ENCODE measurements around the gene CNOT9.

Gene CNOT9

DNA sequence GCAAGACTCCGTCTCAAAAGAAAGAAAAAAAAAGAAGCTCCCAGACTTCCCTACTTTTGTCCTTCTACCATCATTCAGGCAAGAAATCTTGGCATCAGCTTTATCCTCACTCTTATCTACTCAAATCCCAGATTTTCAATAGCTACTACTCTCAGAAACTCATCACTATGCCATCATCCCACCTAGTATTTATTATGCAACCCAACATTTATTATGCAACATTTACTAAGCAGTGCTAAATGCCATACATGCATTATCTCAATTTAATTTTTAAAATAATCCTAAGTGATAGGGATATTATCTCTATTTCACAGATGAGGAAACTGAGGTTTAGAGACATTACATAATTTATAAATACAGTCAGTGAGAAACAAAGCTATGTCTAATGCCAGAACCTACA is 4.6 kb upstream of the CNOT9 start:
- Histone ChIP-seq H3K79me2 (ENCODE audit: insufficient read depth, low read length) (peaks cover 73% of the 10 kb centered on the region), H3K36me3 (ENCODE audit: insufficient read depth, low read length) (peaks cover 3% of the 10 kb centered on the region; the same call in 1 of the 2 replicates), H4K20me1 (ENCODE audit: insufficient read depth, low read length, poor library complexity, severe bottlenecking) (peaks cover 66% of the 10 kb centered on the region), H2AFZ (ENCODE audit: low read length) (no peak overlapping the region), H3K4me3 (ENCODE audit: low read length, poor library complexity, severe bottlenecking) (peak overlapping the region; percentile 46), H3K9me3 (ENCODE audit: insufficient read depth, low read depth, low read length) (no peaks in the 10 kb centered on the region), H3K9me2 (replicated peaks; ENCODE audit: low read depth, low read length) (no peaks in the 10 kb centered on the region), H3K4me1 (ENCODE audit: insufficient read depth, low read length, poor library complexity, severe bottlenecking) (peaks cover 57% of the 10 kb centered on the region), H3K27me3 (ENCODE audit: insufficient read depth, low read length, poor library complexity, severe bottlenecking) (no peaks in the 10 kb centered on the region), H3K4me2 (ENCODE audit: low read depth, low read length, poor library complexity, severe bottlenecking) (peak overlapping the region; percentile 95), H3F3A (ENCODE audit: low read depth) (no peaks in the 10 kb centered on the region), H3K9ac (ENCODE audit: low read depth, low read length, poor library complexity, severe bottlenecking) (peak overlapping the region; percentile 50)
- TF ChIP-seq, protein P1, sequence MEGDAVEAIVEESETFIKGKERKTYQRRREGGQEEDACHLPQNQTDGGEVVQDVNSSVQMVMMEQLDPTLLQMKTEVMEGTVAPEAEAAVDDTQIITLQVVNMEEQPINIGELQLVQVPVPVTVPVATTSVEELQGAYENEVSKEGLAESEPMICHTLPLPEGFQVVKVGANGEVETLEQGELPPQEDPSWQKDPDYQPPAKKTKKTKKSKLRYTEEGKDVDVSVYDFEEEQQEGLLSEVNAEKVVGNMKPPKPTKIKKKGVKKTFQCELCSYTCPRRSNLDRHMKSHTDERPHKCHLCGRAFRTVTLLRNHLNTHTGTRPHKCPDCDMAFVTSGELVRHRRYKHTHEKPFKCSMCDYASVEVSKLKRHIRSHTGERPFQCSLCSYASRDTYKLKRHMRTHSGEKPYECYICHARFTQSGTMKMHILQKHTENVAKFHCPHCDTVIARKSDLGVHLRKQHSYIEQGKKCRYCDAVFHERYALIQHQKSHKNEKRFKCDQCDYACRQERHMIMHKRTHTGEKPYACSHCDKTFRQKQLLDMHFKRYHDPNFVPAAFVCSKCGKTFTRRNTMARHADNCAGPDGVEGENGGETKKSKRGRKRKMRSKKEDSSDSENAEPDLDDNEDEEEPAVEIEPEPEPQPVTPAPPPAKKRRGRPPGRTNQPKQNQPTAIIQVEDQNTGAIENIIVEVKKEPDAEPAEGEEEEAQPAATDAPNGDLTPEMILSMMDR (conservative IDR thresholded peaks at IDR 0.05; ENCODE audit: low read length) = no peak
- no peak for TF ChIP-seq EZH2phosphoT487 (IDR thresholded peaks at IDR 0.05; ENCODE audit: borderline replicate concordance)

DNA sequence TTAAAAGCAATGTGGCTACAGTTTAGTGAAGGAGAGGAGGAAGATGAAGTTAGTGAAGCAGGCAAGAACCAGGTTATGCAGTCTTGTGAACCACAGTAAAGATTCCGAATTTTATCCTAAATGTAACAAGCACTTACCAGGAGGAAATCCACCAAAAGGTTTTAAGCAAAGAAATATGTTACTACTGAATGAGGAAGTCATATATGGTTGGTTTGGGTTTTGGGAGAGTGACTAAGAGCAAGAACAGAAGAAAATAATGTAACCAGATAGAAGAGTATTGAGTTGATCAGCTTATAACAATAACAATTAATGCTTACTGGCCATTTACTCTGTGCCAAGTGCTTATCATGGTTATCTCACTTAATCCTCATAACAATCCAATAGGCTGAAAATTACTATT is 2.3 kb upstream of the CNOT9 start:
- Histone ChIP-seq H3K4me1 (ENCODE audit: insufficient read depth, low read length, poor library complexity, severe bottlenecking) (peaks cover 69% of the 10 kb centered on the region), H3K9me3 (ENCODE audit: insufficient read depth, low read depth, low read length) (no peaks in the 10 kb centered on the region), H3K27me3 (ENCODE audit: insufficient read depth, low read length, poor library complexity, severe bottlenecking) (no peaks in the 10 kb centered on the region), H4K20me1 (ENCODE audit: insufficient read depth, low read length, poor library complexity, severe bottlenecking) (peaks cover 81% of the 10 kb centered on the region), H2AFZ (ENCODE audit: low read length) (no peak overlapping the region), H3K79me2 (ENCODE audit: insufficient read depth, low read length) (peaks cover 93% of the 10 kb centered on the region), H3F3A (ENCODE audit: low read depth) (no peaks in the 10 kb centered on the region), H3K36me3 (ENCODE audit: insufficient read depth, low read length) (no peaks in the 10 kb centered on the region), H3K4me3 (ENCODE audit: low read length, poor library complexity, severe bottlenecking) (peak overlapping the region; percentile 85), H3K9ac (ENCODE audit: low read depth, low read length, poor library complexity, severe bottlenecking) (peak overlapping the region; percentile 97), H3K4me2 (ENCODE audit: low read depth, low read length, poor library complexity, severe bottlenecking) (peak overlapping the region; percentile 95), H3K9me2 (replicated peaks; ENCODE audit: low read depth, low read length) (no peaks in the 10 kb centered on the region)
- TF ChIP-seq, protein P1 (conservative IDR thresholded peaks at IDR 0.05; ENCODE audit: low read length) = no peak
- no peak for TF ChIP-seq EZH2phosphoT487 (IDR thresholded peaks at IDR 0.05; ENCODE audit: borderline replicate concordance)

DNA sequence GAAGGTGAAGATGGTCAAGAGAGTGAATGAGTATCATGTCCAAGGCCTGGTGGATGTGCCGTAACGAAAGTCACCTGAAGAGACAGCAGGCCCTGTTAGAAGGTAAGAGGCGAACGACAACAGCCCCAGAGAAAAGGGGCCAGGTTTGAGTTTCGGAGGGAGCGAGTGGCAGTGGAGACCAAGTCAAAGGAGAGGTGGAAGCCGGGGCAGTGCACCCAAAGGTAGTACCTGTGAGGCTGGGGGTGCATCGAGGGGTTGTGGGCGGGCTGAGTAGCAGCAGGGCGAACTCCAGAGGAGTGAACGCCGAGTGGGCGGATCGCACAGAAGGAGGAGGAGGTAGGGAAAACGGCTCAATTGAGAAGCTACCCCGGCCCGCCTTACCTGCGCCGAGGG is 846 bp upstream of the CNOT9 start:
- Histone ChIP-seq H3K36me3 (ENCODE audit: insufficient read depth, low read length) (no peaks in the 10 kb centered on the region), H3K79me2 (ENCODE audit: insufficient read depth, low read length) (peaks cover 96% of the 10 kb centered on the region), H3K4me1 (ENCODE audit: insufficient read depth, low read length, poor library complexity, severe bottlenecking) (peaks cover 68% of the 10 kb centered on the region), H3K9me3 (ENCODE audit: insufficient read depth, low read depth, low read length) (no peaks in the 10 kb centered on the region), H3K9me2 (replicated peaks; ENCODE audit: low read depth, low read length) (no peaks in the 10 kb centered on the region), H3F3A (ENCODE audit: low read depth) (no peaks in the 10 kb centered on the region), H2AFZ (ENCODE audit: low read length) (peak overlapping the region; percentile 77), H3K27me3 (ENCODE audit: insufficient read depth, low read length, poor library complexity, severe bottlenecking) (no peaks in the 10 kb centered on the region), H3K4me2 (ENCODE audit: low read depth, low read length, poor library complexity, severe bottlenecking) (peak overlapping the region; percentile 95), H3K9ac (ENCODE audit: low read depth, low read length, poor library complexity, severe bottlenecking) (peak overlapping the region; percentile 97), H4K20me1 (ENCODE audit: insufficient read depth, low read length, poor library complexity, severe bottlenecking) (peaks cover 83% of the 10 kb centered on the region), H3K4me3 (ENCODE audit: low read length, poor library complexity, severe bottlenecking) (peak overlapping the region; percentile 85)
- TF ChIP-seq, protein P1 (conservative IDR thresholded peaks at IDR 0.05; ENCODE audit: low read length) = no peak
- no peak for TF ChIP-seq EZH2phosphoT487 (IDR thresholded peaks at IDR 0.05; ENCODE audit: borderline replicate concordance)

Measured in Loucy (cell line).